Osteoblast (primary cell): ENCODE results near the gene MYO18B. TPM values are rescaled to one million over a fixed set of nuclear protein-coding genes. Genes with fewer than 3 reads are reported as not detected.

ENCODE experiments used
- DNase-seq: peaks from one replicate; pipeline ENCODE4 v3.0.0; 2011; ENCODE audit warnings: low spot score, mixed read lengths; ENCODE audit not compliant: insufficient read length; ENCODE audit errors: missing footprints
- H2AFZ ChIP-seq: 2 replicates; pipeline ENCODE4 v1.6.0; 2011; ENCODE audit warnings: mild to moderate bottlenecking, low read length
- H3K27ac ChIP-seq: 2 replicates; pipeline ENCODE4 v1.5.1; 2011; ENCODE audit warnings: mild to moderate bottlenecking, low read depth, low read length, moderate library complexity
- H3K27me3 ChIP-seq: 2 replicates; pipeline ENCODE4 v1.6.0; 2012; ENCODE audit warnings: mild to moderate bottlenecking, control low read depth, inconsistent platforms, low read length, moderate library complexity; ENCODE audit not compliant: insufficient read depth
- H3K36me3 ChIP-seq: 2 replicates; pipeline ENCODE4 v1.5.1; 2011; ENCODE audit warnings: mild to moderate bottlenecking, low read length, control low read depth, moderate library complexity; ENCODE audit not compliant: insufficient read depth
- H3K4me1 ChIP-seq: 2 replicates; pipeline ENCODE4 v1.5.1; 2011; ENCODE audit warnings: mild to moderate bottlenecking, low read length, control low read depth, moderate library complexity; ENCODE audit not compliant: insufficient read depth
- H3K4me2 ChIP-seq: 2 replicates; pipeline ENCODE4 v1.6.0; 2011; ENCODE audit warnings: mild to moderate bottlenecking, low read length; ENCODE audit not compliant: insufficient read depth
- H3K4me3 ChIP-seq: fragments of 200-600 bp; sonication (generic); 3 replicates; pipeline ENCODE4 v1.5.1; 2012; ENCODE audit warnings: mild to moderate bottlenecking, low read length, inconsistent platforms; ENCODE audit not compliant: insufficient read depth
- H3K79me2 ChIP-seq: 2 replicates; pipeline ENCODE4 v1.6.0; 2012; ENCODE audit warnings: mild to moderate bottlenecking, low read length, control low read depth, inconsistent platforms; ENCODE audit not compliant: insufficient read depth
- H3K9me3 ChIP-seq: 2 replicates; pipeline ENCODE4 v1.5.1; 2011; ENCODE audit warnings: low read depth, low read length, control low read depth
- H4K20me1 ChIP-seq: 2 replicates; pipeline ENCODE4 v1.6.0; 2012; ENCODE audit warnings: mild to moderate bottlenecking, low read length, control low read depth; ENCODE audit not compliant: insufficient read depth
- CTCF ChIP-seq: IDR thresholded peaks from 2 replicates; pipeline ENCODE4 v1.5.1; 2011; ENCODE audit warnings: mild to moderate bottlenecking, low read depth, low read length, moderate library complexity; ENCODE audit errors: extremely low read depth
- total RNA-seq: library from RNA; depleted of rRNA; stranded (reverse); fragments of >200 nt; gene quantifications from 2 replicates; pipeline ENCODE4 v1.2.3, GENCODE V29; 2012

The MYO18B gene
- total RNA-seq, 1 donor = under 0.01 TPM

GRCh38 chr22:25766418-25766817 lies 24.4 kb downstream of the MYO18B start:
- H3K4me3 ChIP-seq = no peak overlapping the region
- DNase-seq = peak; percentile 34
- TF ChIP-seq CTCF = no peak

GRCh38 chr22:25770333-25770732 lies 28.3 kb downstream of the MYO18B start:
- TF ChIP-seq CTCF = no peak
- Histone ChIP-seq H3K27me3 (no peaks in the 10 kb centered on the region), H3K36me3 (no peaks in the 10 kb centered on the region), H3K9me3 (peaks cover 8% of the 10 kb centered on the region), H3K4me3 (no peak overlapping the region), H2AFZ (no peak overlapping the region), H4K20me1 (no peaks in the 10 kb centered on the region), H3K4me1 (no peaks in the 10 kb centered on the region), H3K79me2 (no peaks in the 10 kb centered on the region), H3K27ac (no peak overlapping the region), H3K4me2 (no peak overlapping the region)
- DNase-seq = no peak

More at GRCh38 chr22:25766418-25766817, 24.4 kb downstream of the MYO18B start:
- Histone ChIP-seq H3K79me2 (no peaks in the 10 kb centered on the region), H3K4me1 (peaks cover 4% of the 10 kb centered on the region), H3K27me3 (no peaks in the 10 kb centered on the region), H3K27ac (no peak overlapping the region), H3K9me3 (peaks cover 8% of the 10 kb centered on the region), H2AFZ (no peak overlapping the region), H3K36me3 (no peaks in the 10 kb centered on the region), H4K20me1 (no peaks in the 10 kb centered on the region), H3K4me2 (no peak overlapping the region)

- no peak for TF ChIP-seq CTCF
- no peak overlapping the region for H3K27ac ChIP-seq
- no peaks in the 10 kb centered on the region for H3K79me2 ChIP-seq
- H3K4me3 ChIP-seq = no peak overlapping the region
- no peak overlapping the region for H3K4me2 ChIP-seq
- no peaks in the 10 kb centered on the region for H3K4me1 ChIP-seq
- H3K9me3 ChIP-seq = no peaks in the 10 kb centered on the region
- no peaks in the 10 kb centered on the region for H3K27me3 ChIP-seq
- no peaks in the 10 kb centered on the region for H3K36me3 ChIP-seq
- no peaks in the 10 kb centered on the region for H4K20me1 ChIP-seq
- no peak for DNase-seq
- H2AFZ ChIP-seq = no peak overlapping the region
These were observed 30.3 kb downstream of the MYO18B start for GRCh38 chr22:25772288-25772687.

GRCh38 chr22:25774575-25775026 lies 32.6 kb downstream of the MYO18B start:
- H3K36me3 ChIP-seq = no peaks in the 10 kb centered on the region
- no peaks in the 10 kb centered on the region for H3K79me2 ChIP-seq
- H3K4me3 ChIP-seq = no peak overlapping the region
- no peaks in the 10 kb centered on the region for H3K27me3 ChIP-seq
- TF ChIP-seq CTCF = peak; percentile 53
- H4K20me1 ChIP-seq = no peaks in the 10 kb centered on the region
- no peak overlapping the region for H2AFZ ChIP-seq
- no peak overlapping the region for H3K4me2 ChIP-seq
- no peaks in the 10 kb centered on the region for H3K4me1 ChIP-seq
- H3K9me3 ChIP-seq = no peaks in the 10 kb centered on the region
- no peak overlapping the region for H3K27ac ChIP-seq
- no peak for DNase-seq
